Measurements from ENCODE around the gene SPRED2.
A peak's percentile ranks its signal among the peaks of the same experiment; 100 is the strongest.
"Not testable (repeated sequence)": the region's sequence is repeated elsewhere in the genome, so short reads cannot be mapped to it uniquely, and the experiment has no call there.

SPRED2 gene

DNA sequence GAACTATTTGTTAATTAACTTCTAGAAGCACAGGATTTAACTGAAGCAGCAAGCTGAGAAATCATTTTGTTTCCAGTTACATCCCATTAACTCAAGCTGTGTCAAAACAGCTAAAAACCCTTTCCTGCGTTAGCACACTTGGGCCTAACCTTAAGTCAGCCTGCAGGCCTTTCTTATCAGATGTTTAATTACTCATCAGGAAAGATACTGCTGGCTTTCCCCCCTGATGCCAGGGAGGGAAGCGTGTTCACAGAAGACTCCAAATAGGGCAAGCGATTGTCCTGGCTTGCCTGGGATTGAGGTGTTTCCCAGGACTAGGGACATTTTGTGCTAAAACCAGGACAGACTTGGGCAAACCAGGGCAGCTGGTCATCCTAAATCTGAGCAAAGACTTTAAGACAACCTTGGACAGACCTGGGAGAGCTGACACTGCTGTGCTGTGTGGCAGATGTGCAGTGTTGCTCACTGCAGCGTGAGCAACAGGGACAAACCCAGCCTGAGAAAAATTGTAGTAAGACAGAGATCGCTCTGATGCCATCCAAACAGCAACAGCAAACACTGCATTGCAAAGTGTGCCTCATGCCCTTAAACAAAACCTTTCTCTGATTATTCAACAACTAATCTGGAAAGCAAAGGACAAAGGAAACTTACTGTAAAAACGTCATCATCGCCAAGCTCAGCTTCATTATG, 100.9 kb downstream of the SPRED2 start:
- no peaks in the 10 kb centered on the region for H3K27me3 Mint-ChIP-seq
- H3K4me1 Mint-ChIP-seq, result peaks cover 0 to 2% of the 10 kb centered on the region in 2 donors
- DNase-seq (no peak), ATAC-seq (replicated peaks) (no peak)
- H3K4me3 Mint-ChIP-seq, result no peak overlapping the region
- H3K36me3 Mint-ChIP-seq, result peaks cover 14 to 41% of the 10 kb centered on the region in 2 donors
- no peaks in the 10 kb centered on the region for H3K9me3 Mint-ChIP-seq
- H3K27ac Mint-ChIP-seq, result no peak overlapping the region

DNA sequence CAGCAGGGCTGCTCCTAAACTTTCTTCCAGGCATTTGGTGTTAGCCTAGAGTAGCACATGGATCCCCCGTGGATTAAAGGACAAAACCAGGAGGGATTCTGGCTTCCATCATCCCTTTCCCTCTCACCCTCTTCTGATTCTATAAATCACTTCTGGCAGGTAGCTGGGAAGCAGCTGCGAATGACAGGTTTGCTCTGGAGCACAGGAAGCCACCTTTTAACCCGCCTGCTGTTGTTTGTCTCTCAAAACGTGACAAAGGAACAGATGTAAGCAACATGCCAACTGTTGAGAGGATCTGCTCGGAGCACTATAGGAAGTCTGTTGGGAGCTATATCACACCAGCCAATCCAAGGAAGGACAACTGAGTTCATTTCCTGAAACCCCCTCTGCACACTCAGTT, 102.9 kb downstream of the SPRED2 start:
- DNase-seq (no peak), ATAC-seq (replicated peaks) (no peak)
- Mint-ChIP-seq H3K36me3 (peaks cover 14 to 38% of the 10 kb centered on the region in 2 donors), H3K4me3 (no peak overlapping the region), H3K27me3 (no peaks in the 10 kb centered on the region), H3K9me3 (no peaks in the 10 kb centered on the region), H3K27ac (no peak overlapping the region), H3K4me1 (peaks cover 0 to 2% of the 10 kb centered on the region in 2 donors)

DNA sequence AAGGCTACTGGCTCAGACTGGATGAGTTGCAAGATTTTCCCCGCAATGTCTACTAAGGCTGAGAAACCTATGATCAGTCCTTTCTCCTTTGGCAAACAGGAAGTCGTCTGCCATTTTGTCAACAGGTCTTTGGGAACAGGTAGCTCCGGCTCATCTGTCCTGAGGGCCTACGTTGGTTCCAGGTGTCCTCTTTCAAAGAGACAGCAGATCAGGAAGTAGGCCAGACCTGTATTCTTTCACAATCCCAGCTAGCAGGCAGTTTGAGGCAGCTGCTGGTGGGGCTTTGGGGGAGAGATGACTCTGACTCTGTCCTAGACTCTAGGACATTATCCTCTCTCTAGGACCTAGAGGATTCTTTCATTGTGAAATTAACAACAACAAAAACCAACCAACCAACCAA, 106.1 kb downstream of the SPRED2 start:
- Mint-ChIP-seq H3K27me3 (no peaks in the 10 kb centered on the region), H3K27ac (no peak overlapping the region), H3K36me3 (peaks cover 9 to 34% of the 10 kb centered on the region in 2 donors), H3K4me1 (peaks cover 4 to 12% of the 10 kb centered on the region in 2 donors), H3K9me3 (no peaks in the 10 kb centered on the region), H3K4me3 (no peak overlapping the region)
- DNase-seq (no peak), ATAC-seq (replicated peaks) (no peak)

DNA sequence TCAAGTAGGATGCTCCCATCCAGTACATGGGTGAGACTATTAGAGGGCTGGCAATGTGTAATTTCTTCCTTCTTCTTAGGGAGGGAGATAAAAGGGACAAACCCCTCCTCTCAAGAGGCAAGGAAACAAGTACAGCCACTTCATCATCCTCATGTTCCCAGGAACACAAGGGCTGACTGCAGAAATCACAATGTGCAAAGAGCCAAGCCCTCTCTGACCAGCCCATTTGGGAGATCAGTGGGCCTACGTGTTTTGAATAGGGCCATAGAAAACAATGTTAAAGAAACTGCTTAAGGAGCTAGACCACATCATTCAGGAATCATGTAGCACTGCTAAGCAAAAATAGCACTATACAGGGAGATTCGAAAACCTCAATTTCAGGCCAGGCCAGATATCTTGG, 107.3 kb downstream of the SPRED2 start:
- H3K4me3 Mint-ChIP-seq, result no peak overlapping the region
- no peak for DNase-seq

DNA sequence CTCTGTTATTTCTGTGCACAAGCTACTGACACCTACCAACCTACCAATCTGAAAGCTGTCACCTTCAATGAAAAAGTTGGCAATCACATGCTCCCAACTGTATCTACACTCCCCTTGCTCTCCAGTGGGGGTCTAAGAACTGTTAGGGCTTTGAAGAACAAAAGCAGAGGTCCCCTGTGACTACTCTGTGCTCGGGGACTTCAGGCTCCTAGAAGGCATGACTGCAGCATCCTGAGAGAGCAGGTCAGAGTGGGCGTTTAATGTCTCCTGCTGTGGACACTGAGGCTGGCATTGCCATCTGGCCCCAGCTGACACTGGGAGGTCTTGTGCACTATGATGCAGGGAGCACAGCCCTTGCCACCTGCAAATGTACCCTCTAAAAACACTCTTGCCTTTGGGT, 111.5 kb downstream of the SPRED2 start:
- peaks cover 13 to 25% of the 10 kb centered on the region in 2 donors for H3K4me1 Mint-ChIP-seq
- no peak for ATAC-seq (replicated peaks)
- H3K27ac Mint-ChIP-seq, result no peak overlapping the region
- H3K9me3 Mint-ChIP-seq, result peaks cover 0 to 3% of the 10 kb centered on the region in 2 donors
- peaks cover 21 to 53% of the 10 kb centered on the region in 2 donors for H3K36me3 Mint-ChIP-seq
- no peak overlapping the region for H3K4me3 Mint-ChIP-seq
- H3K27me3 Mint-ChIP-seq, result no peaks in the 10 kb centered on the region
- no peak for DNase-seq

More for the DNA sequence above, 107.3 kb downstream of the SPRED2 start:
- H3K4me1 Mint-ChIP-seq, result peaks cover 12 to 20% of the 10 kb centered on the region in 2 donors
- H3K9me3 Mint-ChIP-seq, result no peaks in the 10 kb centered on the region
- no peak overlapping the region for H3K27ac Mint-ChIP-seq
- ATAC-seq (replicated peaks), result no peak
- peaks cover 12 to 38% of the 10 kb centered on the region in 2 donors for H3K36me3 Mint-ChIP-seq
- no peaks in the 10 kb centered on the region for H3K27me3 Mint-ChIP-seq

DNA sequence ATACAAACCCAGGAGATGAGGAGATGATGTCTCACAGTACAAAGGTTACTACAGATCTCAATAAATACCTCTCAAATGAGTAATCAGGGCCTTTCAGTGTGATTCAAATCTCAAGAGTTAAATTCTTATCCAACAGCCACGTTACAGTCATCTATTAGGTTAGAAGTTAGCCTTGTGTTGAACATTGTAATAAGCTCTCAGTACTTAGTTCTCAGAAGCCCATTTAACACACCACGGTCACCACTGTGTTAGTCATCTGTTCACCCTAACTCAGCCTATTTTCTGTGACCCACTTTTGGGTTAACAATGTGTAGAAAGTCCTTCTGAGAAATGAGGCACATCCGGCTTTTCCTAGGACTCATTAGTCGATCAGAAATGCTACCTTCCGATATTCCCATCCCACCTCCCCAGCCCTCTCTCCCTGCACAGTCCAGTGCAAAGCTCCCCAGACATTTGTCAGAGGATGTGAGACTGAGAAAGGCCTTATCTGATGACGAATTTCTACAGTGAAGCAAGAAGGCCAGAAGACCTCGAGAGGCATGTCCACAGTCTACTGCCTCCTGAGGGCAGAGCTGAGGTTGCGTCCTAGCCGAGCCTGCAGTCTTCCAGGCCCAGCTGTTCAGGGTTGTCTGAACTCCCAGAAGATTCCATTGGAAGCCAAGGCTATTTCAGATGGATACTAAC, 112.2 kb downstream of the SPRED2 start:
- Mint-ChIP-seq H3K4me1 (peaks cover 13 to 25% of the 10 kb centered on the region in 2 donors), H3K27ac (peak overlapping the region; percentile 79), H3K9me3 (peaks cover 0 to 3% of the 10 kb centered on the region in 2 donors), H3K36me3 (peaks cover 21 to 51% of the 10 kb centered on the region in 2 donors), H3K27me3 (no peaks in the 10 kb centered on the region), H3K4me3 (no peak overlapping the region)
- no peak for DNase-seq
- ATAC-seq (replicated peaks), result peak; percentile 68 to 83

DNA sequence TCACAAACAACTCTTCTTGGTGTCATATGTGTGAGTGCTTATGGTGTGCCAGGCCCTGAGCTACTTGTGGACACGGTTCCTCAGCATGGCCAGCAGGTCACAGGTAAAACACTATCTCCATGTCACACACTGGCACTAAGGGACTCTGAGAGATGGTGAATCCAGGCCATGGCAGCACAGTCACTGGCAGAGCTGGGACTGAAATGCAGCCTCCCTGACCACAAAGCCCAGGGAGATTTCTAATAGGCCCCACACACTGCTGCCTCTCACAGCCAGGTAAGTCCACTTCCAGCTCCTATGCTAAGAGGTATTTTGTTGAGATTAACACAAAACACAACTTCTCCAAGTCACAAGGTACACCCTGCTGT, 112.7 kb downstream of the SPRED2 start:
- no peaks in the 10 kb centered on the region for H3K27me3 Mint-ChIP-seq
- H3K36me3 Mint-ChIP-seq, result peaks cover 21 to 48% of the 10 kb centered on the region in 2 donors
- ATAC-seq (replicated peaks) (no peak), DNase-seq (no peak)
- H3K4me1 Mint-ChIP-seq, result peaks cover 13 to 25% of the 10 kb centered on the region in 2 donors
- H3K27ac Mint-ChIP-seq, result no peak overlapping the region
- peaks cover 0 to 3% of the 10 kb centered on the region in 2 donors for H3K9me3 Mint-ChIP-seq
- no peak overlapping the region for H3K4me3 Mint-ChIP-seq

DNA sequence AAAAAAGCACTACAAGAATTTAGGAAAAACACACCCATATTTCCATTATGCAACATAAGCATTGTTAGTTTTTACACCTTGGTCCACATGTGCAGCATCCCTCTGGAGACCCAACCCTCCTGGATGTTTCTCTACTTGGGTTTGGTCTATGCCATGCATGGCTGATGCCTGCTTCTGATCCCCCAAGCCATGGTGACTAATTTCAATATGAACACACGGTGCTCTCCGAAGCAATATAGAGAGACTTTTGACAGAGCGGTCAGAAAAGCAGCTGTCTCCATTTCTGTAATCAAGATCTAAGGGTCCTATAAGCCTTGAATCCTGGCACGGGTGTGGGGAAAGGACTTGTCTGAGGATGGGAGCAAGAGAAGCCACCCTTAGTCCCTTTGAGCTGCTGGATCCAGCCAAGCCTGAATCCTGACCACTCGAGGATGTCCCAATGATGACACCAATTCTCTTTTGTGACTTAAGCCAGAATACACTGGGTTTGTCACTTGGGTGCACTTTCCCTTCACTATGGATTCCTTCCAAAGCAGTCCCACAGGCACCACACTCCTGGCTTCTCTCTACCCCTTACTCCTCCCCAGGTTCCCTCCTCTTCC, 113.2 kb downstream of the SPRED2 start:
- Mint-ChIP-seq H3K4me3 (no peak overlapping the region), H3K4me1 (peaks cover 13 to 25% of the 10 kb centered on the region in 2 donors), H3K36me3 (peaks cover 25 to 49% of the 10 kb centered on the region in 2 donors), H3K9me3 (peaks cover 0 to 3% of the 10 kb centered on the region in 2 donors), H3K27ac (no peak overlapping the region), H3K27me3 (no peaks in the 10 kb centered on the region)
- ATAC-seq (replicated peaks), result no peak
- no peak for DNase-seq

DNA sequence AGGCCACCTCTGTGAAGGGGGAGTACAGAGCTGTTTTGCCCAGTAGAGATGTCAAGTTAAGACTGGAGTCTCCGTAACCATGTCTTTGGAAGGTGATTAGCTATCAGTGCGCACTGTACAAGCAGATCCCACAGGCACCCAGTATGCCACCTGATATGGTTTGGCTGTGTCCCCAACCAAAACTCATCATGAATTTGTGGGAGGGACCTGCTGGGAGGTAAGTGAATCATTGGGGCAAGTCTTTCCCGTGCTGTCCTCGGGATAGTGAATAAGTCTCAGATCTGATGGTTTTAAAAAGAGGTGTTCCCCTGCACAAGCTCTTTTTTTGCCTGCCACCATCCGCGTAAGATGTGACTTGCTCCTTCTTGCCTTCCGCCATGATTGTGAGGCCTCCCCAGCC, 114.6 kb downstream of the SPRED2 start:
- H3K27ac Mint-ChIP-seq, result no peak overlapping the region
- H3K9me3 Mint-ChIP-seq, result peaks cover 0 to 3% of the 10 kb centered on the region in 2 donors
- H3K27me3 Mint-ChIP-seq, result no peaks in the 10 kb centered on the region
- peaks cover 14 to 18% of the 10 kb centered on the region in 2 donors for H3K4me1 Mint-ChIP-seq
- peaks cover 32 to 52% of the 10 kb centered on the region in 2 donors for H3K36me3 Mint-ChIP-seq
- DNase-seq (no peak), ATAC-seq (replicated peaks) (no peak)
- no peak overlapping the region for H3K4me3 Mint-ChIP-seq

DNA sequence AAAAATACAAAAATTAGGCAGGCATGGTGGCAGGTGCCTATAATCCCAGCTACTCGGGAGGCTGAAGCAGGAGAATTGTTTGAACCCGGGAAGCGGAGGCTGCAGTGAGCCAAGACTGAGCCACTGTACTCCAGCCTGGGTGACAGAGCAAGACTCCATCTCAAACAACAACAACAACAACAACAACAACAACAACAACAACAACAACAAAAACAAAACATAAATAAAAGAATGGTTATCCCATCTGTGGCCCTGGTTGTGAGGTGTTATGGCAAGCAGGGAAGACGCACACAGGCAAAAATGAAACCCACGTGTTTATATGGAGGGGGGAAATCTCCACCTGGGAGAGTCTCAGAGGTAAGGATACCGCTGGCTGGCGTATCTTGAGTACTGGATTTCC, 115.0 kb downstream of the SPRED2 start:
- peaks cover 35 to 56% of the 10 kb centered on the region in 2 donors for H3K36me3 Mint-ChIP-seq
- H3K4me3 Mint-ChIP-seq; H3K27ac Mint-ChIP-seq; H3K9me3 Mint-ChIP-seq; ATAC-seq (replicated peaks); H3K27me3 Mint-ChIP-seq; DNase-seq: not testable (repeated sequence)
- peaks cover 14 to 20% of the 10 kb centered on the region in 2 donors for H3K4me1 Mint-ChIP-seq

DNA sequence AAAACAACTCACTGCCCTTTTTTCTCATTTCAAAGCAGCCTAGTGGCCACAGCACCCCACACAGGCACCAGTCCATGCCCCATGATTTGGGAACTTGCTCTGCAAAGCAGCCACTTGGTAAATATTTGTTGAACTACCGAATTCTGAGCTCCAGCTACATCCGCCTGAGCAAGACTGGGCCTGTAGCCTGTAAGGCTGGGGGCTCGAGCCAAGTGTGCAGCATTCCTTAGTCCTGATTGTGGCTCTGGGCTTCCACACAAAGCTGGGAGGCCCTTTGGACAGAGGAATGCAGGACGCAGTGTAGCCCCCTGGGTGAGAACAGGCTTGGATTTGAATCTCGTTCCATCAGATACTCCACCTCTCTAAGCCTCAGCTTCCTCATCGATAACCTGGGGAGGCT, 116.3 kb downstream of the SPRED2 start:
- no peaks in the 10 kb centered on the region for H3K27me3 Mint-ChIP-seq
- H3K4me1 Mint-ChIP-seq, result peaks cover 14 to 20% of the 10 kb centered on the region in 2 donors

DNA sequence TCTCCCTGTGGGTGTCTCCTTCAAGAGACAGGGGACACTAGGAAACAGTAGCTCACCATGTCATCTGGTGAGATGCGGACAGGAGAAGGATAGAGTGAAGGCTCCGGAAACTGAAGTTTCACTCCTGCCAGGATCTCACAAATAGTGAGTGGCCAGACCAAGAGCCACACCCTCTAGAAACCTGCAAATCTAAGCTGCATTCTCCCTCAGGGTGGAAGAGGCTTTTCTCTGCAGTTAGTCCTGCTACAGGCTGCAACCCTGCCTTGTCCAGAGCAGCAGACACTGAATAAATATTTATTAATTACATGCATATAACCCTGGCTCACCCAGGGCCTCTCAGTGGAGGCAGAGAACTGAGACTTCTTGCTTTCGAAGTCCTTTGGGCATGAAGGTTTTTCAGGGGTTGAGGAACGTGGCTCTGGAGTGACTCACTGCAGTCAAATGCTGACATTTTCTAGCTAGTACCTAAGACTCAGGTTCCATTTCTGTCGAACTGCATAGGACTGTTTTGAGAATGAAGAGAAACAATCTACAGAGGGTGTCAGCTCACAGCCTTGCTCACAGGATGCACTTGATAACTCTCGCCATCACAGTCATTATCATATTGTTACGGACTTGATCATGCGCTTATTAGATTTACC, 117.5 kb downstream of the SPRED2 start:
- no peak overlapping the region for H3K4me3 Mint-ChIP-seq
- ATAC-seq (replicated peaks), result peak; percentile 26 to 73

More for the DNA sequence above, 116.3 kb downstream of the SPRED2 start:
- ATAC-seq (replicated peaks) (no peak), DNase-seq (no peak)
- Mint-ChIP-seq H3K27ac (no peak overlapping the region), H3K9me3 (peaks cover 0 to 3% of the 10 kb centered on the region in 2 donors), H3K36me3 (peaks cover 42 to 62% of the 10 kb centered on the region in 2 donors), H3K4me3 (no peak overlapping the region)

DNA sequence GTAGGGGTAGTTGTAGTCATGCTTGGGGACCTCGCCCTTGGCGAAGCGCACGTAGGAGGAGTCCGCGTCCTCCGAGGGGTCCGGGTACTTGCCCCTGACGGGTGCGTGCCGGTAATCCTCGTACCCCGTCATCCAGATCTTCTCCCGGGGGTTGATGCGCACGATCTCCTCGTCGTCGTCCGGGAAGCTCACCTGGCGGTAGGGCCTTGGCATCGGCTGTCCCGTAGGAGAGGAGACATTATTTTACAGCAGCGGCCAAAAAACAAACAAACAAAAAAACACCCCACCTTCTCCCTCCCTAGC, 118.5 kb downstream of the SPRED2 start:
- H3K27me3 Mint-ChIP-seq, result no peaks in the 10 kb centered on the region
- DNase-seq (no peak), ATAC-seq (replicated peaks) (no peak)
- no peaks in the 10 kb centered on the region for H3K9me3 Mint-ChIP-seq
- no peak overlapping the region for H3K4me3 Mint-ChIP-seq
- H3K27ac Mint-ChIP-seq, result no peak overlapping the region
- peaks cover 38 to 58% of the 10 kb centered on the region in 2 donors for H3K36me3 Mint-ChIP-seq
- peaks cover 4 to 6% of the 10 kb centered on the region in 2 donors for H3K4me1 Mint-ChIP-seq

More for the DNA sequence above, 117.5 kb downstream of the SPRED2 start:
- Mint-ChIP-seq H3K27me3 (no peaks in the 10 kb centered on the region), H3K27ac (no peak overlapping the region), H3K36me3 (peaks cover 42 to 64% of the 10 kb centered on the region in 2 donors), H3K4me1 (peaks cover 7 to 11% of the 10 kb centered on the region in 2 donors), H3K9me3 (peaks cover 0 to 3% of the 10 kb centered on the region in 2 donors)
- DNase-seq, result no peak

DNA sequence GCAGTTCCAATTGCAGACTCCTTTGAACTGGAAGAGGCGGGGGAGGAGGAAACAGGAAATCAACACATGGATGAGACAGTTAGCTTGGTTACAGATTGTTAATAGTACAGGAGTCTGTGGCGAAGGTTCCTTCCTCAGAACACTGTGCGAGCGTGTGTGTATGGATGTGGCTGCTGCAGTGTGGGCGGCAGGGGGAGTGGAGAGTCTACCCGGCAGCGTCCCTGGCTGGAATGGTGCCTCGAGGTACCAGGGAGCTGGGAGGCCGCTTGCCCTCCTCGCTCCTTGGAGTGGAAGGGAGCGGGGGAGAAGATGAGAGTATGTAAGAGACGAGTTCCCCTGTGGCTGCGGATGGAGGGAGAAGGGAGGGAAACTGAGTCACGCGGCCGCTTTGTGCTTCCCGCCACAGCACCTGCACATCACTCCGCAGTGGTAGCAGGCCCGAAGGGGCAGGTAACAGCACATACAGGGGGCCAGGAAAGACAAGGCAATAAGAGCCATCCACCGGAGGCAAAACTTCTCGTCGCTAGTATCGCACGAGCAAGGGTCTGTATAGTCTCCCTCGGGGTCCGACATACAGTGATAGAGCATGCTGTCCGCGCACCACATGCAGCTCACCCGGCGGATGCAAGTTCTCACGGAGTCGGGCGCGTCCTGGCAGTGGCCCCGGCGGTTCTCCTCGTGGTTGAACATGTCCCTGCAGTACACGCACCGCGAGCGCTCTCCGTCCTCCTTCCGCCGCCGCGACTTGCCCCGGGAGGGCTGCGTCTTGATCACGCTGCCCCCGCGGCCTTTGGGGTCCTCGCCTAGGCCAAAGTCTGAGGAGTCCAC, 119.1 kb downstream of the SPRED2 start:
- Mint-ChIP-seq H3K4me3 (no peak overlapping the region), H3K9me3 (no peaks in the 10 kb centered on the region), H3K27me3 (no peaks in the 10 kb centered on the region), H3K27ac (no peak overlapping the region), H3K4me1 (peaks cover 4 to 6% of the 10 kb centered on the region in 2 donors), H3K36me3 (peaks cover 38 to 53% of the 10 kb centered on the region in 2 donors)
- DNase-seq, result no peak
- no peak for ATAC-seq (replicated peaks)

Measured in stimulated activated naive B cell treated with anti-CD40 and anti-IgM and Interleukin-4, amounts not matched to agents 10 μg/mL and 1 μg/mL and 100 μg/mL, for 72 hours (primary cell).